Uterus (tissue), 4 donors: Measurements from ENCODE around the gene LRWD1. TPM values are rescaled to one million over a fixed set of nuclear protein-coding genes. Genes with fewer than 3 reads are reported as not detected.
"Not testable (repeated sequence)": the region's sequence is repeated elsewhere in the genome, so short reads cannot be mapped to it uniquely, and the experiment has no call there.

Source experiments
- DNase-seq, 2 donors: peaks; one replicate each; pipeline ENCODE4 v3.0.0-alpha.2; 2019 to 2020
- H3K27ac ChIP-seq, 2 donors: fragments of 200-600 bp; sonication (generic); 1 replicate in 1 of 2; 2 replicates in 1 of 2; pipeline ENCODE4 v1.5.1; 2016 to 2018
- H3K27me3 ChIP-seq, 2 donors: fragments of 200-600 bp; sonication (generic); one replicate each; pipeline ENCODE4 v1.5.1; 2018 to 2019; ENCODE audit warnings: control low read depth in 1 of 2
- H3K36me3 ChIP-seq, 2 donors: fragments of 200-600 bp; sonication (generic); one replicate each; pipeline ENCODE4 v1.5.1; 2019; ENCODE audit warnings: control low read depth in 1 of 2
- H3K4me1 ChIP-seq, 2 donors: fragments of 200-600 bp; sonication (generic); one replicate each; pipeline ENCODE4 v1.5.1; 2018 to 2019; ENCODE audit warnings: control low read depth in 1 of 2
- H3K4me3 ChIP-seq, 2 donors: fragments of 200-600 bp; sonication (generic); 1 replicate in 1 of 2; 2 replicates in 1 of 2; pipeline ENCODE4 v1.5.1; 2018 to 2019; ENCODE audit warnings: mild to moderate bottlenecking in 1 of 2
- H3K9me3 ChIP-seq, 2 donors: fragments of 200-600 bp; sonication (generic); one replicate each; pipeline ENCODE4 v1.5.1; 2019; ENCODE audit warnings: control low read depth in 1 of 2
- intact Hi-C: fragments of 100-400 bp; cut with DNase I; formaldehyde crosslinking; loops from one replicate; pipeline ENCODE4 v1.15.1; 2023; ENCODE audit warnings: low total_unique reads
- total RNA-seq, 4 donors: library from RNA; depleted of rRNA in 3 of 4; stranded (reverse); fragments of >200 nt in 3 of 4; gene quantifications; one replicate each; pipeline versions ENCODE4 v1.1.0 to v1.2.4, GENCODE V29; 2014 to 2023
- donor health status: DM: yes; HTN: yes; CAD: no.

The LRWD1 gene
- total RNA-seq, 4 donors from 2014 or later, result 16.7 to 25.6 (median 22.4) TPM

DNA sequence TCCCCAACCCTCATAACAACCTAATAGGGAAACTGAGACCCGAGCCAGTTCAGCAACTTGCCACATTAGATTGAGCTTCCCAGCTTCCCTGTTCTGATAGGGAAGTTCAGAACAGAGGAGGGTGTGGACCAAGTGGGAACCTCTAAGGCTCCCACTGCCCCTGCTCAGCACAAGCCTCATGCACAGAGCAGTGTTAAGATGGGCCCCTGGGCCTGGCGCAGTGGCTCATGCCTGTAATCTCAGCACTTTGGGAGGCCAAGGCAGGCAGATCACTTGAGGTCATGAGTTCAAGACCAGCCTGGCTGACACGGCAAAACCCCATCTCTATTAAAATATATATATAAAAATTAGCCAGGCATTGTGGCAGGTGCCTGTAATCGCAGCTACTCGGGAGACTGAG lies 32.5 kb downstream of the LRWD1 start:
- H3K4me3 ChIP-seq, H3K36me3 ChIP-seq, intact Hi-C loops, H3K27ac ChIP-seq, H3K27me3 ChIP-seq, H3K9me3 ChIP-seq, DNase-seq, H3K4me1 ChIP-seq: not testable (repeated sequence)

DNA sequence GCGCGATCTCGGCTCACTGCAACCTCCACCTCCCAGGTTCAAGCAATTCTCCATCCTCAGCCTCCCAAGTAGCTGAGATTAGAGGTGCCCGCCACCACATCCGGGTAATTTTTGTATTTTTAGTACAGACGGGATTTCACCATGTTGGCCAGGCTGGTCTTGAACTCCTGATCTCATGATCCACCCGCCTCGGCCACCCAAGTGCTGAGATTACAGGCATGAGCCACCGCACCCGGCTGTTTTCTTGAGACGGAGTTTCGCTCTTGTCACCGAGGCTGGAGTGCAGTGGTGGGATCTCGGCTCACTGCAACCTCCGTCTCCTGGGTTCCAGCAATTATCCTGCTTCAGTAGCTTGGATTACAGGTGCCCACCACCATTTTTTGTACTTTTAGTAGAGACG lies 33.5 kb downstream of the LRWD1 start:
- H3K9me3 ChIP-seq, H3K4me3 ChIP-seq, H3K4me1 ChIP-seq, DNase-seq, H3K36me3 ChIP-seq, H3K27ac ChIP-seq, intact Hi-C loops, H3K27me3 ChIP-seq: not testable (repeated sequence)

DNA sequence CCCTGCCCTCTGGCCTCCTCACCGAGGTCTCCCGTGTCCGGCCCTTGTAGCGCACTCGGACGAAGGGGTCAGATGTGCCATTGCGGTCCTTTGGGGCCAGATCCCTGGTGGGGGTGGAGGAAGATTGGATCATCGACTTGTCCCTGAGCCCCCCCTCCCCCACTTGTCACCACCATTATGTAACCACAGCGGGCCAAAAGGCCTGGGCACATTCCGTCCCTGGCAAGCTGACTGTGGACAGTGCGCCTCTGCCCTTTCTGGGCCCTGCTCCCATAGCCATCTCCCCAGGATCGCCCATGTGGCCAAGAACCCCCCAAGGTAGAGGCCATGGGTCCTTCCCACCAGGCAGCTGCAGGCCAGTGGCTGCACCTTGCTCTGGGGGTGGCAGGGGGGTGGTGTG lies 38.4 kb downstream of the LRWD1 start:
- H3K4me3 ChIP-seq, intact Hi-C loops, H3K9me3 ChIP-seq, H3K27ac ChIP-seq, H3K4me1 ChIP-seq, DNase-seq, H3K36me3 ChIP-seq, H3K27me3 ChIP-seq: not testable (repeated sequence)

DNA sequence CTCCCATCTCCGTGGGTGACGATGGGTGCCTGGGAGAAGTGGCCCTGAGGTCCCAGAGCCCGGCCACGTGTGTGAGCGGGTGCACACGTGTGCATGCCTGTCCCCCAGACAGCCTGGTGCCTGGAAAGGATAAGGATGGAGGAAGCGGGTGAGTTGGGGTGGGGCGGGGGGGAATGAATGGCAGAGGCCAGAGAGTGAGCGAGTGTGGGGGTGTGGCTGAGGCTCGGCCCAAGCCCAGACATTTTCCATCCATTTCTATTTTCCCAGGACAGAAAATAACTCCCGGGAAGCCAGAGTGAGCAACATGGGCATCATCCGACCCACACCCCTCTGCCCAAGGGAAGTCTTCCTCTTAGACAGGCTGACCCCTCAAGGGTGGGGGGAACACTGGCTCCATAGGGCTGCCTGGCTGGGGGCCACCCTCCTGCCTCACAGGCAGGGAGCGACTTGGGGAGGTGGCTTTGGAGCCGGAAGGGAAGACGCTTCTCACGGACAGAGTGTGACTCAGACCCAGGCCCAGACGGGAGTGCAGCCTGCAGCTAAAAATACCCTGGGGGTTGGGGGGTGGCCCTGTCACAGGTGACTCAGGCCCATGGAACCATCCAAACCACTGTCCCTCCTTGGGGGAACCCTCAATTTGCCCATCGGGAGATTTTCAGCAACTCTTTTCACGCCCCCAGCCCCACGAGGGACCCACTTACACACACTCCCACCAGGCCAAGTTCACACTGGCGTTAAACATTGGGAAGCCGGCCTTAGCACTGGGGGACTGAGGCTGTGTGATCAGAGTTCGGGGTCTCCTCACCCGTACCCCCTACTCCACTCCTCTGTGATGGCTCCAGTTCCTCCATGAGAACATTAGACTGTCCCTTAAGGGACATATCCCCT lies 40.8 kb downstream of the LRWD1 start:
- peak in 1 of 2 donors; percentile 15 for DNase-seq
- H3K4me1 ChIP-seq, H3K36me3 ChIP-seq, intact Hi-C loops, H3K27me3 ChIP-seq, H3K4me3 ChIP-seq, H3K9me3 ChIP-seq: not testable (repeated sequence)
- H3K27ac ChIP-seq, result peak overlapping the region; percentile 61 to 74

DNA sequence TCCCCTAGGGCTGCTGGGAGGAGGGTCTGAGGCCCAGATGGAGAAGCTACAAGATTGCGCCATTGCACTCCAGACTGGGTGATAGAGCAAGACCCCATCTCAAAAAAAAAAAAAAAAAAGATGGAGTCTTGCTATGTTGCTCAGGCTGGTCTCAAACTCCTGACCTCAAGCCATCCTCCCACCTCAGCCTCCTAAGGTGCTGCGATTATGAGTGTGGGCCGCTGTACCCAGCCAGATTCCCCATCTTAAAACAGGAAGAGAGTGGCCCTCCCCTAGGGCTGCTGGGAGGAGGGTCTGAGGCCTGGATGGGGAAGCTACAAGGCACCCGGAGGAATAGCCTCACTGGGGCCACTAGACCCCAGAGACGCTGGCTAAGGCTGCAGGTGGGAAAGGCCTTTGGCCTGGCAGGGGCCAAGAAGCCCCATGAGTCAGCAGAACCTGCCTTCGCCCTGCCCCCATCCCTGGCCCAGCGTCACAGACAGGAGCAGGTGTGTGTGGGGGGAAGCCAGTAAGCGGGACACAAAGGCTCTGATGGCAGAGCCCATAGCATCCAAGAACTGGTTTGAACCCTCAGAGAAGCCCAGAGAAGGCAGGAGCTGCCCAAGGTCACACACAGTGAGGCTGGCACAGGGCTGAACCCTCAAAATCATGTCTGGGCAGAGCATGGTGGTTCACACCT lies 42.8 kb downstream of the LRWD1 start:
- intact Hi-C loops, H3K4me3 ChIP-seq, H3K27ac ChIP-seq, H3K9me3 ChIP-seq, H3K36me3 ChIP-seq, H3K27me3 ChIP-seq, DNase-seq, H3K4me1 ChIP-seq: not testable (repeated sequence)

DNA sequence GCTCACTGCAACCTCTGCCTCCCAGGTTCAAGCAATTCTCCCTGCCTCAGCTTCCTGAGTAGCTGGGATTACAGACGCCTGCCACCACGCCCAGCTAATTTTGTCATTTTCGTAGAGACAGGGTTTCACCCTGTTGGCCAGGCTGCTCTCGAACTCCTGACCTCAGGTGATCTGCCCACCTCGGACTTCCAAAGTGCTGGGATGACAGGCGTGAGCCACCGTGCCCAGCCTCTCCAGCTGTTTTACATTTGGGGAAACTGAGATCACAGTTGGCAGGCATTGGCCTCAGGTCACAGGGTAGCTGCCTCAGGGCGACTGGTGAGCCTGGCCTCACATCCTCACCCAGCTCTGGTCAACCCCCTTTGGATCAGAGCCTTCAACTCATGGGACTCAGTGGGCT lies 45.8 kb downstream of the LRWD1 start:
- H3K36me3 ChIP-seq, H3K9me3 ChIP-seq, intact Hi-C loops, H3K4me3 ChIP-seq, DNase-seq, H3K27me3 ChIP-seq, H3K4me1 ChIP-seq, H3K27ac ChIP-seq: not testable (repeated sequence)

DNA sequence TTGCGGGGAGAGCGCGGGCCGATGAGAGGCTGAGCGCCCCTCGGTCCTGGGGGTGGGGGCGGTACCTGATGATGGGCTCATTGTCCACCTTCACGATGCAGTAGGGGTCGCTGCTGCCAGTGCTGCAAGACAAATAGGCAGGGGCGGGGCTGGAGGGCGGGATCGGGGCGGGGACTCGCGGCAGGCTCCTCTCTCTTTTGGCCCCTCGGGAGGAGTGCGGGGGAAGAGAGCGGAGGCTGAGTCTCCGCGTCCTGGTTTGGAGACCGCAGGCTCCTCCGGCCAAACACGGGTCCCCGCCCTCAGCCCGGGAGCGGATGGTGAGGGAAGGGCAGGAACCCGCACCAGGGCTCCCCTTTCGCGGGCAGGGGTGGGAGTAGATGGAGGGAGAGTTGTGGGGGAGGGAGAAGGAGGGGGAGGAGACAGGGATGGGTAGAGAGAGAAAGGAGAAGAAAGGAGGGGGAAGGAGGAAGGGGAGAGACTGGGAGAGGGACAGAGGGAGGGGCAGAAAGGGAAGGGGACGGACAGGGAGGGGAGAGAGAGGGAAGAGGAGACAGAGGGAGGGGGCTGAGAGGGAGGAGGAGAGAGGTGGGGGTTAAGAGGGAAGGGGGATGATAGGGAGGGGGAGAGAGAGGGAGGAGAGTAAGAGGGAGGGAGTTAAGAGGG lies 47.2 kb downstream of the LRWD1 start:
- intact Hi-C loops, H3K4me3 ChIP-seq, H3K4me1 ChIP-seq, H3K27ac ChIP-seq, H3K9me3 ChIP-seq, DNase-seq, H3K36me3 ChIP-seq, H3K27me3 ChIP-seq: not testable (repeated sequence)

DNA sequence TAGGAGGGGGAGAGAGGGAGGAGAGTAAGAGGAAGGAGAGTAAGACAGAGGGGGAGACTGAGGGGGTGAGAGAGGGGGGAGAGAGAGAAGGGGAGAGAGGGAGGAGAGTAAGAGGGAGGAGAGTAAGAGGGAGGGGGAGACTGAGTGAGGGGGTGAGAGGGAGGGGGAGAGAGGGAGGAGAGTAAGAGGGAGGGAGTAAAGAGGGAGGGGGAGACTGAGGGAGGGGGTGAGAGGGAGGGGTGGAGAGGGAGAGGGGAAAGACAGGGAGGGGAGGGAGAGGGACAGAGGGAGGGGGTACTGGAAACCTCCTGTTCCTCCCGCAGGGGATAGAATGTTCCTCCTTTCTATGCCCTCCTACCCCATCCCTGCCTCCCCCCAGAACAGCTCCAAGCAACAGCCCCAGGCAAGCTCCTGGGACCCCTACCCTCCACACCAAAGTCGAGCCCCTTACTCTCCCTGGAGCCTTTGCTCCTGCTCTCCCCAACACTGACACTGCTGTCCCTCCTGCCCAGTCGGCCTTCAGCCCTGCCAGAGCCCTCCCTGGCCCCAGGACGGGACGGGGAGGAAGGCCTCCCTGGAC lies 47.9 kb downstream of the LRWD1 start:
- H3K4me1 ChIP-seq, H3K36me3 ChIP-seq, H3K9me3 ChIP-seq, H3K27me3 ChIP-seq, intact Hi-C loops: not testable (repeated sequence)
- Histone ChIP-seq H3K27ac (peak overlapping the region; percentile 90 to 94), H3K4me3 (peak overlapping the region in 1 of 2 donors; percentile 5)
- peak; percentile 28 to 70 for DNase-seq

DNA sequence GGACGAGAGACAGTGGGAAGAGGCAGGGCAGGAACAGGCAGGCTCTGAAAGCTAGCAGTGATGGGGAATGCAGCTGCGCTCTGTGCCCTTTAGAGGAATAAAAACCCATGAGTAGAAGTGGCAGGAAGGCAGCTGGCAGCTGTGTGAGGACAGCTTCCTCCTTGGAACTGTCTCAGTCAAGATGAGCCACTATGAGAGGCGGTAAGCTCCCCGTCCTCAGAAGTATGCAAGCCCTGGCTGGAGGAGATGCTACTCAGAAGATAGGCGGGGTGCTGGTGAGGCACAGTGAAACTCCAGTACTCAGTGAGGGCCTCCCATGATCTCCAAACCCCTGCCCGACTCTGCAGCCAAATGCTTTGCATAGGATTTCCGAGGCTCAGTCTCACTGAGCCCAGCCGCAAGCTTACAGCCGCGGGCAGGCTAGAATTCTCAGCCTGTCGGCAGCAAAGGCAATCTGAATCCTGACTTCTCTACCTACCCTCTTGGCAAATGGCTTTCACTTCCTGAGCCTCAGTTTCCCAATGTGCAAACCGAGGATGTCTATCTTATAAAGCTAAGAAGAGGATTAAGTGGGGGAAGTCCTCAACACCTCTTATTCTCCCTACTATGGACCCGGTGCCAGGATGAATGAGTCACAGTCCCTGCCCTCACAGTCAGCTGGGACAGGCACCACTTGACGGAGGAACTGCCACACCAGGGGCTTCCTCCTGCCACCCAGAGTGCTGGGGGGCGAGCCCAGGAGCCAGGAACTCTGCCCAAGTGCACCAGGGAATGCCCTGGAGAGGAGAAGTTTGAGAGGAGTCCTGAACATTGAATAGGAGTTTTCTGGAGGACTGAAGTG lies 50.3 kb downstream of the LRWD1 start:
- intact Hi-C loops, H3K9me3 ChIP-seq, DNase-seq, H3K4me3 ChIP-seq, H3K27me3 ChIP-seq, H3K4me1 ChIP-seq, H3K36me3 ChIP-seq: not testable (repeated sequence)
- peak overlapping the region in 1 of 2 donors; percentile 63 for H3K27ac ChIP-seq

DNA sequence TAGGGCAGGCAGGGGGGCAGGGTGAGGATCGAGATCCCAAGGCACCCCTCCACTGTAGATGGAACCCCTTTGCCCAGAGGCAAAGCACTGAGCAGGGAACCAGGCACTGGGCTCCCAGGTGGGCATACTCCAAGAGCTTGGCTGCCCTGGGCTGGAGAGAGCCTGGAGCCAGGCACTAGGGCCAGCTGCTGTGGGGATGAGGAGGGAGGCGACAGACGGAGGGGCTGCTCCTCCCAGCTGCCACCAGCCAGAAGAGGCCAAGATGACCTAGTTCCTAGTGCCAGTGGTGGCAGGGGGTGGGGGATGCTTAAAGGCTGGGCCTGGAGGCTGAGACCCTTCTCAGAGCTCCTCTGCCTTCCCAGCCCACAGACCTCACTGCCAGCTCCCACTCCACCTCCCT lies 51.1 kb downstream of the LRWD1 start:
- H3K36me3 ChIP-seq, H3K4me1 ChIP-seq, DNase-seq, H3K27ac ChIP-seq, intact Hi-C loops, H3K4me3 ChIP-seq, H3K9me3 ChIP-seq, H3K27me3 ChIP-seq: not testable (repeated sequence)

DNA sequence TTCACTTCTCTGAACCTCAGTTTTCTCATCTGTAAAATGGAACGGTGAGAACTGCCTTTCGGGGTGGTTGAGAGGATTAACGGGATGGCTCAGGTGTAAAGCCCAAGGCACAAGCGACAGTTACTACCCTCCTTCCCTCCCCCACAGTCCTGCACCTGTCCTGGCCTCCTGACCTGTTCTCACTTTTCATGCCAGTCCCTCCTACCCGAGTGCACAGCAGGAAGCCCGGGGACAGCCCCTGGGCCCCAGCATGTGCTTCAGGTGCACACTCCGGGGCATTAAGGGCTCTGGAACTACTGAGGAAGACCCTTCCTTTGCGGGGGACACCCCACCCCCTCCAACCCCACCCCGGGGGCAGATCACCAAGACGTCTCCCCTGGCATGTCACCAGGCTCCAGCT lies 52.2 kb downstream of the LRWD1 start:
- H3K4me3 ChIP-seq, H3K36me3 ChIP-seq, H3K4me1 ChIP-seq, H3K27me3 ChIP-seq, DNase-seq, H3K9me3 ChIP-seq, H3K27ac ChIP-seq, intact Hi-C loops: not testable (repeated sequence)

DNA sequence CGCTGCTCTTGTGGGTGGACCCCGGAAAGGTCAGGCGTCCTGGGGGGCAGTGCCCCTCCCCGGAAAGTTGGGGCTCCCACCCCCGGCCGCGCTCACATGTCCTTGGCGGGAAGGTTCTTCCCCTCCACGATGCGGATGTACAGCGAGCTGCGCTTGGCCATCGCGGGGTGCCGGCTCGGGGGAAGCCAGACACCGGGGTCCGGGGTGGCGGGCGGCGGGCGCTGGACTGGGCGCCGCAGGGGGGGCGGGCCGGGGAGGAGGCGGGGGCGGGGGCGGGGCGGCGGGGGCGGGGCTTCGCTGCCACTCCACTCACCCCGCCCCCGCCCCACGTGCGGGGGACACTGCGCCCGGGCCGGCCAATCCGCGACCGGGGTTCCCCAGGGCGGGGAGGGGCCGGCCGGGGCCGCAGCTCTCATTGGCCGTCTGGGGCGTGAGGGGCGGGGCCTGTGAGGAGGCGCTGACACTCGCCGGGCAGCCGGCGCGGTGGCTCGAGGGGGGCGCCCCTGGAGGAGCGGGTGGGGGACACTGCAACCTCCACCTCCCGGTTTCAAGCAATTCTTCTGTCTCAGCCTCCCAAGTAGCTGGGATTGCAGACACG lies 52.9 kb downstream of the LRWD1 start, which contains the start of gene RASA4B:
RASA4B (minus strand) TSS at position 228 of the 598 bp plus-strand sequence; CDS start at position 161, 67 bp downstream.
- H3K4me3 ChIP-seq, result peak within 1 kb of the TSS in 1 of 2 donors; percentile 27
- DNase-seq, result peak in 1 of 2 donors; percentile 35
- H3K27me3 ChIP-seq, H3K4me1 ChIP-seq, H3K9me3 ChIP-seq, H3K27ac ChIP-seq, intact Hi-C loops, H3K36me3 ChIP-seq: not testable (repeated sequence)
